ENCODE data around the gene TMEM273. TPM values are rescaled to one million over a fixed set of nuclear protein-coding genes. Genes with fewer than 3 reads are reported as not detected.

TMEM273 gene
- total and polyA plus RNA-seq, 10 of the 15 experiments (the other 5 are each of a cell fraction or from before 2014, with no cell fraction given), result 10.3 to 46.3 (median 26.4) TPM

- TF ChIP-seq ZNF592 (IDR thresholded peaks at IDR 0.05), result no peak
- no peak for TF ChIP-seq MEF2B (IDR thresholded peaks at IDR 0.05; ENCODE audit: partially characterized antibody, poor library complexity, severe bottlenecking)
- TF ChIP-seq, protein P1, sequence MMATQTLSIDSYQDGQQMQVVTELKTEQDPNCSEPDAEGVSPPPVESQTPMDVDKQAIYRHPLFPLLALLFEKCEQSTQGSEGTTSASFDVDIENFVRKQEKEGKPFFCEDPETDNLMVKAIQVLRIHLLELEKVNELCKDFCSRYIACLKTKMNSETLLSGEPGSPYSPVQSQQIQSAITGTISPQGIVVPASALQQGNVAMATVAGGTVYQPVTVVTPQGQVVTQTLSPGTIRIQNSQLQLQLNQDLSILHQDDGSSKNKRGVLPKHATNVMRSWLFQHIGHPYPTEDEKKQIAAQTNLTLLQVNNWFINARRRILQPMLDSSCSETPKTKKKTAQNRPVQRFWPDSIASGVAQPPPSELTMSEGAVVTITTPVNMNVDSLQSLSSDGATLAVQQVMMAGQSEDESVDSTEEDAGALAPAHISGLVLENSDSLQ (IDR thresholded peaks at IDR 0.05), result no peak
- no peak for TF ChIP-seq WRNIP1 (IDR thresholded peaks at IDR 0.05; ENCODE audit: borderline replicate concordance, low read depth, low read length)
- Histone ChIP-seq H3K27me3 (replicated peaks in 1 of 2; ENCODE audit: control insufficient read depth in 2 of 2, insufficient read depth in 2 of 2, low read length in 1 of 2) (no peaks in the 10 kb centered on the region; a peak in 1 of 4 replicates), H3K4me3 (no peak overlapping the region), H3K79me2 (ENCODE audit: control insufficient read depth, insufficient read depth, low read length) (no peaks in the 10 kb centered on the region), H3K36me3 (ENCODE audit: control insufficient read depth in 2 of 2, insufficient read depth in 2 of 2, low read length in 1 of 2) (no peaks in the 10 kb centered on the region), H2AFZ (ENCODE audit: control insufficient read depth, low read depth, low read length) (no peak overlapping the region), H3K27ac (ENCODE audit: control insufficient read depth, insufficient read depth) (no peak overlapping the region), H4K20me1 (ENCODE audit: control insufficient read depth, insufficient read depth) (no peaks in the 10 kb centered on the region), H3K9ac (ENCODE audit: control insufficient read depth, insufficient read depth, low read length) (no peak overlapping the region), H3K4me1 (ENCODE audit: control insufficient read depth, insufficient read depth, low read length) (no peaks in the 10 kb centered on the region), H3K4me2 (ENCODE audit: control insufficient read depth, insufficient read depth) (no peak overlapping the region), H3K9me3 (replicated peaks; ENCODE audit: control insufficient read depth, insufficient read depth, low read length) (no peaks in the 10 kb centered on the region)
- in situ Hi-C loops (cut with MboI) (no loop called here), intact Hi-C loops (cut with micrococcal nuclease; ENCODE audit: unreplicated experiment) (no loop called here)
- BruUV-seq (replicated peaks), result no TSS peak
- SMC1A ChIA-PET (ENCODE audit: uncharacterized antibody, unreplicated experiment), result no interaction called here
- no peak for FAIRE-seq
- WGBS (ENCODE audit: insufficient coverage, insufficient replicate concordance, low lambda C conversion rate, missing lambda C conversion rate), result 29% methylated on average over 5 of the region's 5 CpGs
- POLR2A ChIA-PET, result no interaction called here
- no peak for ATAC-seq
- DNase-seq (ENCODE audit: low read depth, low spot score), result no peak
- CTCF ChIA-PET, result no interaction called here
- RAD21 ChIA-PET (ENCODE audit: unreplicated experiment), result no interaction called here
These were observed 43.1 kb upstream of the TMEM273 start for GRCh38 chr10:49231086-49231820.

Data from GM12878 (cell line).